NOMO-1 (cell line): ENCODE measurements around the gene RTN4R.

ENCODE experiments used
- DNase-seq, 2 experiments: peaks; one replicate each; lab custom pipeline; 2025; ENCODE audit not compliant: unreplicated experiment in 2 of 2; lab: John Stamatoyannopoulos, UW

The RTN4R gene

GRCh38 chr22:20204806-20205205 is 63.3 kb downstream of the RTN4R start:
- DNase-seq, result no peak

GRCh38 chr22:20204311-20204710 is 63.8 kb downstream of the RTN4R start:
- no peak for DNase-seq

- no peak for DNase-seq
Observed at GRCh38 chr22:20203552-20204201, 64.4 kb downstream of the RTN4R start.

- DNase-seq, result no peak
Observed at GRCh38 chr22:20203142-20203551, 65.0 kb downstream of the RTN4R start.

- no peak for DNase-seq
Observed at GRCh38 chr22:20201837-20202392, 66.2 kb downstream of the RTN4R start.

- no peak for DNase-seq
Observed at GRCh38 chr22:20199906-20200305, 68.2 kb downstream of the RTN4R start.

GRCh38 chr22:20199413-20199842 is 68.7 kb downstream of the RTN4R start:
- no peak for DNase-seq

- DNase-seq, result no peak
Observed at GRCh38 chr22:20198557-20199319, 69.4 kb downstream of the RTN4R start.

- DNase-seq, result no peak
Observed at GRCh38 chr22:20197407-20198030, 70.6 kb downstream of the RTN4R start.

- no peak for DNase-seq
Observed at GRCh38 chr22:20196094-20196842, 71.8 kb downstream of the RTN4R start.

GRCh38 chr22:20194681-20195593 is 73.2 kb downstream of the RTN4R start:
- DNase-seq, result no peak

- DNase-seq, result no peak
Observed at GRCh38 chr22:20193761-20194494, 74.2 kb downstream of the RTN4R start.

- DNase-seq, result no peak
Observed at GRCh38 chr22:20192972-20193760, 75.0 kb downstream of the RTN4R start.

- no peak for DNase-seq
Observed at GRCh38 chr22:20192293-20192971, 75.7 kb downstream of the RTN4R start.

GRCh38 chr22:20191803-20192202 is 76.3 kb downstream of the RTN4R start:
- no peak for DNase-seq
